HepG2 (cell line): ENCODE data around the gene CLIC1. TPM values are rescaled to one million over a fixed set of nuclear protein-coding genes. Genes with fewer than 3 reads are reported as not detected.

Experiments
- NFYB ChIP-seq: sonication (generic); formaldehyde crosslinking; IDR thresholded peaks from 2 replicates; pipeline ENCODE4 v1.4.0; 2020; ENCODE audit warnings: missing genetic modification reagents
- TBP ChIP-seq: sonication (generic); formaldehyde crosslinking; IDR thresholded peaks from 2 replicates; pipeline ENCODE4 v1.5.0; 2020; ENCODE audit warnings: missing genetic modification reagents
- TFE3 ChIP-seq: IDR thresholded peaks from 2 replicates; pipeline ENCODE4 v1.6.1; 2016
- ZBTB34 ChIP-seq: sonication (generic); formaldehyde crosslinking; IDR thresholded peaks from 2 replicates; pipeline ENCODE4 v1.8.0; 2022; ENCODE audit warnings: mild to moderate bottlenecking, missing genetic modification reagents
- ZHX1 ChIP-seq: sonication (generic); formaldehyde crosslinking; IDR thresholded peaks from 2 replicates; pipeline ENCODE4 v1.8.1; 2022; ENCODE audit warnings: low read depth, mild to moderate bottlenecking, missing genetic modification reagents
- ZNF253 ChIP-seq: sonication (generic); formaldehyde crosslinking; IDR thresholded peaks from 2 replicates; pipeline ENCODE4 v1.8.0; 2022; ENCODE audit warnings: mild to moderate bottlenecking, missing genetic modification reagents, borderline replicate concordance
- ZNF282 ChIP-seq: fragments of 450-650 bp; IDR thresholded peaks from 2 replicates; pipeline ENCODE4 v1.6.1; 2018; ENCODE audit not compliant: partially characterized antibody
- ZNF431 ChIP-seq: sonication (generic); formaldehyde crosslinking; IDR thresholded peaks from 2 replicates; pipeline ENCODE4 v1.9.0; 2022; ENCODE audit warnings: missing genetic modification reagents, low read depth, mild to moderate bottlenecking, borderline replicate concordance
- ZNF552 ChIP-seq: sonication (generic); formaldehyde crosslinking; IDR thresholded peaks from 2 replicates; pipeline ENCODE4 v1.9.0; 2022; ENCODE audit warnings: missing genetic modification reagents, mild to moderate bottlenecking, borderline replicate concordance
- ZNF775 ChIP-seq: sonication (generic); formaldehyde crosslinking; IDR thresholded peaks from 2 replicates; pipeline ENCODE4 v1.4.0; 2020; ENCODE audit warnings: missing genetic modification reagents, mild to moderate bottlenecking, moderate library complexity, borderline replicate concordance
- ZNF776 ChIP-seq: sonication (generic); formaldehyde crosslinking; IDR thresholded peaks from 2 replicates; pipeline ENCODE4 v1.4.0; 2020; ENCODE audit warnings: mild to moderate bottlenecking, missing genetic modification reagents
- ZSCAN25 ChIP-seq: sonication (generic); formaldehyde crosslinking; IDR thresholded peaks from 2 replicates; pipeline ENCODE4 v1.8.0; 2022; ENCODE audit warnings: mild to moderate bottlenecking, missing genetic modification reagents
- polyA plus RNA-seq, 8 experiments: library from polyadenylated mRNA; depleted of rRNA in 3 of 8; stranded (reverse) in 7 of 8; unstranded in 1 of 8; fragments of >200 nt; fragmentation: Illumina TruSeq in 4 of 8; extraction: Trizol in 4 of 8; gene quantifications; 2 replicates each; pipeline versions ENCODE4 v1.2.1 to v1.2.3, GENCODE V29; 2011 to 2016; ENCODE audit warnings: low read depth in 4 of 8, missing spikeins in 1 of 8, mixed read lengths in 1 of 8; ENCODE audit not compliant: insufficient read depth in 1 of 8
- total RNA-seq, 5 experiments: library from RNA; depleted of rRNA; stranded (reverse); fragments of >200 nt; fragmentation: Illumina TruSeq; extraction: Trizol; gene quantifications; 2 replicates each; pipeline ENCODE4 v1.2.3, GENCODE V29; 2016; ENCODE audit warnings: low read depth in 1 of 5
- TF ChIP-seq, protein P1 (sequence below): IDR thresholded peaks from 2 replicates; pipeline ENCODE4 v1.6.1; 2012; ENCODE audit warnings: low read depth, low read length, improper control_type of control experiment
- TF ChIP-seq, protein P2 (sequence below): sonication (generic); formaldehyde crosslinking; IDR thresholded peaks from 2 replicates; pipeline ENCODE4 v1.5.1; 2020; ENCODE audit warnings: missing genetic modification reagents, mild to moderate bottlenecking, borderline replicate concordance
- TF ChIP-seq, protein P3 (sequence below): sonication (generic); formaldehyde crosslinking; IDR thresholded peaks from 2 replicates; pipeline ENCODE4 v1.8.0; 2022; ENCODE audit warnings: mild to moderate bottlenecking, missing genetic modification reagents; ENCODE audit not compliant: insufficient replicate concordance
- TF ChIP-seq, protein P4 (sequence below): sonication (generic); formaldehyde crosslinking; IDR thresholded peaks from 2 replicates; pipeline ENCODE4 v1.8.1; 2023; ENCODE audit warnings: missing genetic modification reagents, mild to moderate bottlenecking, borderline replicate concordance

Gene CLIC1
- total and polyA plus RNA-seq, 2 of the 13 experiments (the other 11 are each of a cell fraction or from before 2014, with no cell fraction given), result 602 to 891 TPM

DNA sequence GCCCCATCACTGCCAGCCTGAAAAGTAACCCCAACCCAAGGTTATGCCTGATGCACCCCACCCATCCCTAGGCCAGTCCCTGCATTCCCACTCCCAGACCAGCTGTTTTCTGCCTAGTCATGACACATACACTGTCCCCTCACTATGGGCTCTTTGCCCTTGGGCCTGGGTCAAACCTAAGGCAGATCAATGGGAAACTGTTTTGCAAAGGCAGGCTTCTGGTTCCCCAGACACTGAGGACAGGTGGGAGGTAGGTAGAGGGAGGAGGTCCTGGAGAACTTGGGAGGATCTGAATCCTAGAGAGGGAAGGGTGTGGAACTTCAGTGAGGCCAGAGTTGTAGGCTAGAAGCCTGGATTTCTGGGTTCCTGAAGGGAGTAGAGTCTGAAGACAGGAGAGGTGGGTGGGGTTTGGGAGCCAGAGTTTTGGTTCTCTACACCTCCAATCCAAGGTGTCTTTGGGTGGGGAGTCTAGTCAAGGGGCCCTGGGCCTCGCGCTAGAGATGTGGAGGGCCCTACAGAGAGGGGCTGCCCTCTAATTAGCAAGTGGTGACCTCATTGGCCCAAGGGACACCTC, 2.0 kb downstream of the CLIC1 start (continued):
- TF ChIP-seq ZNF253 (CRISPR knock-in tag) (no peak), NFYB (no peak), ZSCAN25 (CRISPR knock-in tag) (peak; percentile 47; the same call in 1 of the 2 replicates), ZNF776 (CRISPR knock-in tag) (no peak), TFE3 (CRISPR knock-in tag) (no peak), ZNF282 (no peak), ZHX1 (CRISPR knock-in tag) (no peak), ZNF431 (CRISPR knock-in tag) (no peak), ZNF552 (CRISPR knock-in tag) (no peak; the same call in 1 of the 2 replicates), TBP (no peak), ZBTB34 (CRISPR knock-in tag) (no peak), ZNF775 (CRISPR knock-in tag) (no peak)
- TF ChIP-seq, protein P1, sequence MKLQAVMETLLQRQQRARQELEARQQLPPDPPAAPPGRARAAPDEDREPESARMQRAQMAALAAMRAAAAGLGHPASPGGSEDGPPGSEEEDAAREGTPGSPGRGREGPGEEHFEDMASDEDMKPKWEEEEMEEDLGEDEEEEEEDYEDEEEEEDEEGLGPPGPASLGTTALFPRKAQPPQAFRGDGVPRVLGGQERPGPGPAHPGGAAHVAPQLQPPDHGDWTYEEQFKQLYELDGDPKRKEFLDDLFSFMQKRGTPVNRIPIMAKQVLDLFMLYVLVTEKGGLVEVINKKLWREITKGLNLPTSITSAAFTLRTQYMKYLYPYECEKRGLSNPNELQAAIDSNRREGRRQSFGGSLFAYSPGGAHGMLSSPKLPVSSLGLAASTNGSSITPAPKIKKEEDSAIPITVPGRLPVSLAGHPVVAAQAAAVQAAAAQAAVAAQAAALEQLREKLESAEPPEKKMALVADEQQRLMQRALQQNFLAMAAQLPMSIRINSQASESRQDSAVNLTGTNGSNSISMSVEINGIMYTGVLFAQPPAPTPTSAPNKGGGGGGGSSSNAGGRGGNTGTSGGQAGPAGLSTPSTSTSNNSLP, result no peak
- TF ChIP-seq, protein P2, sequence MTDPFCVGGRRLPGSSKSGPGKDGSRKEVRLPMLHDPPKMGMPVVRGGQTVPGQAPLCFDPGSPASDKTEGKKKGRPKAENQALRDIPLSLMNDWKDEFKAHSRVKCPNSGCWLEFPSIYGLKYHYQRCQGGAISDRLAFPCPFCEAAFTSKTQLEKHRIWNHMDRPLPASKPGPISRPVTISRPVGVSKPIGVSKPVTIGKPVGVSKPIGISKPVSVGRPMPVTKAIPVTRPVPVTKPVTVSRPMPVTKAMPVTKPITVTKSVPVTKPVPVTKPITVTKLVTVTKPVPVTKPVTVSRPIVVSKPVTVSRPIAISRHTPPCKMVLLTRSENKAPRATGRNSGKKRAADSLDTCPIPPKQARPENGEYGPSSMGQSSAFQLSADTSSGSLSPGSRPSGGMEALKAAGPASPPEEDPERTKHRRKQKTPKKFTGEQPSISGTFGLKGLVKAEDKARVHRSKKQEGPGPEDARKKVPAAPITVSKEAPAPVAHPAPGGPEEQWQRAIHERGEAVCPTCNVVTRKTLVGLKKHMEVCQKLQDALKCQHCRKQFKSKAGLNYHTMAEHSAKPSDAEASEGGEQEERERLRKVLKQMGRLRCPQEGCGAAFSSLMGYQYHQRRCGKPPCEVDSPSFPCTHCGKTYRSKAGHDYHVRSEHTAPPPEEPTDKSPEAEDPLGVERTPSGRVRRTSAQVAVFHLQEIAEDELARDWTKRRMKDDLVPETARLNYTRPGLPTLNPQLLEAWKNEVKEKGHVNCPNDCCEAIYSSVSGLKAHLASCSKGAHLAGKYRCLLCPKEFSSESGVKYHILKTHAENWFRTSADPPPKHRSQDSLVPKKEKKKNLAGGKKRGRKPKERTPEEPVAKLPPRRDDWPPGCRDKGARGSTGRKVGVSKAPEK (CRISPR knock-in tag), result no peak
- TF ChIP-seq, protein P3, sequence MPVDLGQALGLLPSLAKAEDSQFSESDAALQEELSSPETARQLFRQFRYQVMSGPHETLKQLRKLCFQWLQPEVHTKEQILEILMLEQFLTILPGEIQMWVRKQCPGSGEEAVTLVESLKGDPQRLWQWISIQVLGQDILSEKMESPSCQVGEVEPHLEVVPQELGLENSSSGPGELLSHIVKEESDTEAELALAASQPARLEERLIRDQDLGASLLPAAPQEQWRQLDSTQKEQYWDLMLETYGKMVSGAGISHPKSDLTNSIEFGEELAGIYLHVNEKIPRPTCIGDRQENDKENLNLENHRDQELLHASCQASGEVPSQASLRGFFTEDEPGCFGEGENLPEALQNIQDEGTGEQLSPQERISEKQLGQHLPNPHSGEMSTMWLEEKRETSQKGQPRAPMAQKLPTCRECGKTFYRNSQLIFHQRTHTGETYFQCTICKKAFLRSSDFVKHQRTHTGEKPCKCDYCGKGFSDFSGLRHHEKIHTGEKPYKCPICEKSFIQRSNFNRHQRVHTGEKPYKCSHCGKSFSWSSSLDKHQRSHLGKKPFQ (CRISPR knock-in tag), result peak; percentile 60
- TF ChIP-seq, protein P4, sequence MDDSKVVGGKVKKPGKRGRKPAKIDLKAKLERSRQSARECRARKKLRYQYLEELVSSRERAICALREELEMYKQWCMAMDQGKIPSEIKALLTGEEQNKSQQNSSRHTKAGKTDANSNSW (CRISPR knock-in tag), result no peak
